Measurements from ENCODE around the gene EP400. TPM values are rescaled to one million over a fixed set of nuclear protein-coding genes. Genes with fewer than 3 reads are reported as not detected.

Gene EP400
- total RNA-seq, 2 experiments from 2014 or later, result 36.8 to 40.6 TPM

GRCh38 chr12:131990980-131991305 is 41.2 kb downstream of the EP400 start:
- H3K4me1 Mint-ChIP-seq (ENCODE audit: low read depth), result peaks cover 6% of the 10 kb centered on the region
- peaks cover 48% of the 10 kb centered on the region for H3K36me3 Mint-ChIP-seq (ENCODE audit: low read depth)
- no peaks in the 10 kb centered on the region for H3K9me3 Mint-ChIP-seq
- CTCF ChIA-PET, result no interaction called here
- H3K27ac Mint-ChIP-seq, result no peak overlapping the region
- no peak for DNase-seq
- intact Hi-C loops (cut with micrococcal nuclease), result no loop called here
- no peaks in the 10 kb centered on the region for H3K27me3 Mint-ChIP-seq (ENCODE audit: low read depth)
- no peak overlapping the region for H3K4me3 Mint-ChIP-seq

GRCh38 chr12:131991816-131992430 is 42.2 kb downstream of the EP400 start:
- intact Hi-C loops (cut with micrococcal nuclease), result no loop called here
- H3K4me1 Mint-ChIP-seq (ENCODE audit: low read depth), result peaks cover 6% of the 10 kb centered on the region
- no peak overlapping the region for H3K4me3 Mint-ChIP-seq
- no peak for DNase-seq
- peaks cover 45% of the 10 kb centered on the region for H3K36me3 Mint-ChIP-seq (ENCODE audit: low read depth)
- H3K27me3 Mint-ChIP-seq (ENCODE audit: low read depth), result no peaks in the 10 kb centered on the region
- CTCF ChIA-PET, result interaction anchor here (0.7 kb wide), 1 partner anchor 9 kb away, joined by 4 read pairs; no protein-coding TSS in a partner anchor
- no peaks in the 10 kb centered on the region for H3K9me3 Mint-ChIP-seq
- H3K27ac Mint-ChIP-seq, result no peak overlapping the region

- intact Hi-C loops (cut with micrococcal nuclease), result no loop called here
- CTCF ChIA-PET, result interaction anchor here (0.5 kb wide), 1 partner anchor 28 kb away, joined by 3 read pairs; no protein-coding TSS in a partner anchor
- DNase-seq, result no peak
- Mint-ChIP-seq H3K36me3 (ENCODE audit: low read depth) (peaks cover 39% of the 10 kb centered on the region), H3K27ac (no peak overlapping the region), H3K27me3 (ENCODE audit: low read depth) (no peaks in the 10 kb centered on the region), H3K4me3 (no peak overlapping the region), H3K4me1 (ENCODE audit: low read depth) (peaks cover 6% of the 10 kb centered on the region), H3K9me3 (no peaks in the 10 kb centered on the region)
Observed at GRCh38 chr12:131994589-131994988, 44.8 kb downstream of the EP400 start.

- no peak for DNase-seq
- CTCF ChIA-PET, result interaction anchor here (0.7 to 1.1 kb wide), 2 partner anchors 8 to 224 kb away, joined by 4 read pairs; no protein-coding TSS in a partner anchor
- Mint-ChIP-seq H3K36me3 (ENCODE audit: low read depth) (peaks cover 6% of the 10 kb centered on the region), H3K27ac (no peak overlapping the region), H3K9me3 (no peaks in the 10 kb centered on the region), H3K27me3 (ENCODE audit: low read depth) (no peaks in the 10 kb centered on the region), H3K4me1 (ENCODE audit: low read depth) (no peaks in the 10 kb centered on the region), H3K4me3 (no peak overlapping the region)
- intact Hi-C loops (cut with micrococcal nuclease), result no loop called here
Observed at GRCh38 chr12:132000286-132000872, 50.6 kb downstream of the EP400 start.

GRCh38 chr12:132003846-132004245 is 54.1 kb downstream of the EP400 start:
- CTCF ChIA-PET, result interaction anchor here (1.5 kb wide), 1 partner anchor 9 kb away, joined by 3 read pairs; no protein-coding TSS in a partner anchor
- Mint-ChIP-seq H3K27ac (no peak overlapping the region), H3K4me3 (no peak overlapping the region), H3K36me3 (ENCODE audit: low read depth) (peaks cover 19% of the 10 kb centered on the region), H3K4me1 (ENCODE audit: low read depth) (no peaks in the 10 kb centered on the region), H3K27me3 (ENCODE audit: low read depth) (no peaks in the 10 kb centered on the region), H3K9me3 (no peaks in the 10 kb centered on the region)
- intact Hi-C loops (cut with micrococcal nuclease), result no loop called here
- DNase-seq, result no peak

GRCh38 chr12:132004946-132005345 is 55.2 kb downstream of the EP400 start:
- no peaks in the 10 kb centered on the region for H3K27me3 Mint-ChIP-seq (ENCODE audit: low read depth)
- no peaks in the 10 kb centered on the region for H3K9me3 Mint-ChIP-seq
- intact Hi-C loops (cut with micrococcal nuclease), result no loop called here
- H3K4me1 Mint-ChIP-seq (ENCODE audit: low read depth), result no peaks in the 10 kb centered on the region
- H3K36me3 Mint-ChIP-seq (ENCODE audit: low read depth), result peaks cover 19% of the 10 kb centered on the region
- H3K27ac Mint-ChIP-seq, result no peak overlapping the region
- DNase-seq, result no peak
- H3K4me3 Mint-ChIP-seq, result no peak overlapping the region
- CTCF ChIA-PET, result no interaction called here

- Mint-ChIP-seq H3K27ac (no peak overlapping the region), H3K27me3 (ENCODE audit: low read depth) (no peaks in the 10 kb centered on the region), H3K4me3 (no peak overlapping the region), H3K36me3 (ENCODE audit: low read depth) (peaks cover 23% of the 10 kb centered on the region), H3K9me3 (no peaks in the 10 kb centered on the region), H3K4me1 (ENCODE audit: low read depth) (no peaks in the 10 kb centered on the region)
- intact Hi-C loops (cut with micrococcal nuclease), result no loop called here
- CTCF ChIA-PET, result no interaction called here
- DNase-seq, result no peak
Observed at GRCh38 chr12:132006056-132006680, 56.4 kb downstream of the EP400 start.

- Mint-ChIP-seq H3K4me1 (ENCODE audit: low read depth) (no peaks in the 10 kb centered on the region), H3K9me3 (no peaks in the 10 kb centered on the region), H3K27me3 (ENCODE audit: low read depth) (no peaks in the 10 kb centered on the region), H3K36me3 (ENCODE audit: low read depth) (peaks cover 26% of the 10 kb centered on the region), H3K27ac (no peak overlapping the region), H3K4me3 (no peak overlapping the region)
- intact Hi-C loops (cut with micrococcal nuclease), result no loop called here
- CTCF ChIA-PET, result interaction anchor here (1.0 kb wide), 1 partner anchor 156 kb away, joined by 3 read pairs; no protein-coding TSS in a partner anchor
- DNase-seq, result no peak
Observed at GRCh38 chr12:132007041-132007440, 57.3 kb downstream of the EP400 start.

GRCh38 chr12:132009336-132009859 is 59.7 kb downstream of the EP400 start:
- no peak for DNase-seq
- Mint-ChIP-seq H3K27ac (no peak overlapping the region), H3K4me3 (no peak overlapping the region), H3K9me3 (no peaks in the 10 kb centered on the region), H3K4me1 (ENCODE audit: low read depth) (no peaks in the 10 kb centered on the region), H3K27me3 (ENCODE audit: low read depth) (no peaks in the 10 kb centered on the region), H3K36me3 (ENCODE audit: low read depth) (peaks cover 28% of the 10 kb centered on the region)
- intact Hi-C loops (cut with micrococcal nuclease), result no loop called here
- CTCF ChIA-PET, result no interaction called here

GRCh38 chr12:132012919-132013568 is 63.3 kb downstream of the EP400 start:
- CTCF ChIA-PET, result interaction anchor here (0.8 kb wide), 1 partner anchor 9 kb away, joined by 3 read pairs; no protein-coding TSS in a partner anchor
- H3K4me1 Mint-ChIP-seq (ENCODE audit: low read depth), result no peaks in the 10 kb centered on the region
- H3K36me3 Mint-ChIP-seq (ENCODE audit: low read depth), result peaks cover 24% of the 10 kb centered on the region
- no peak overlapping the region for H3K4me3 Mint-ChIP-seq
- H3K9me3 Mint-ChIP-seq, result no peaks in the 10 kb centered on the region
- intact Hi-C loops (cut with micrococcal nuclease), result no loop called here
- DNase-seq, result no peak
- H3K27ac Mint-ChIP-seq, result no peak overlapping the region
- no peaks in the 10 kb centered on the region for H3K27me3 Mint-ChIP-seq (ENCODE audit: low read depth)

GRCh38 chr12:132014092-132014914 is 64.6 kb downstream of the EP400 start:
- CTCF ChIA-PET, result no interaction called here
- intact Hi-C loops (cut with micrococcal nuclease), result no loop called here
- Mint-ChIP-seq H3K27me3 (ENCODE audit: low read depth) (no peaks in the 10 kb centered on the region), H3K4me3 (no peak overlapping the region), H3K9me3 (no peaks in the 10 kb centered on the region), H3K4me1 (ENCODE audit: low read depth) (no peaks in the 10 kb centered on the region), H3K27ac (no peak overlapping the region), H3K36me3 (ENCODE audit: low read depth) (peaks cover 25% of the 10 kb centered on the region)
- DNase-seq, result no peak

GRCh38 chr12:132014915-132015280 is 65.2 kb downstream of the EP400 start:
- intact Hi-C loops (cut with micrococcal nuclease), result no loop called here
- Mint-ChIP-seq H3K36me3 (ENCODE audit: low read depth) (peaks cover 24% of the 10 kb centered on the region), H3K4me3 (no peak overlapping the region), H3K4me1 (ENCODE audit: low read depth) (no peaks in the 10 kb centered on the region), H3K27ac (no peak overlapping the region), H3K9me3 (no peaks in the 10 kb centered on the region), H3K27me3 (ENCODE audit: low read depth) (no peaks in the 10 kb centered on the region)
- no peak for DNase-seq
- CTCF ChIA-PET, result no interaction called here

Measured in activated naive CD4-positive, alpha-beta T cell treated with anti-CD3 and anti-CD28 coated beads for 36 hours (primary cell).